OCI-LY3 (cell line): ENCODE data around the gene CLDN24.

Source experiments
- H2AFZ ChIP-seq: fragments of 200-600, 300-600 bp; shearing (Covaris generic); 2 replicates; pipeline ENCODE4 v1.6.0; 2014; ENCODE audit warnings: antibody characterized with exemption, low read depth, low read length
- H3K27ac ChIP-seq: fragments of 200-600, 300-600 bp; sonication (generic); 2 replicates; pipeline ENCODE4 v1.5.1; 2014; ENCODE audit warnings: mild to moderate bottlenecking, low read length, moderate library complexity, mixed read lengths
- H3K27me3 ChIP-seq: fragments of 200-600, 300-600 bp; sonication (generic); 2 replicates; pipeline ENCODE4 v1.6.1; 2014; ENCODE audit warnings: low read depth, low read length, mixed read lengths
- H3K36me3 ChIP-seq: fragments of 200-600, 300-600 bp; sonication (generic); replicated peaks from 2 replicates; pipeline ENCODE3; 2014; ENCODE audit warnings: low read depth, low read length, mixed read lengths
- H3K4me1 ChIP-seq: fragments of 300-600, 200-600 bp; sonication (generic); 2 replicates; pipeline ENCODE4 v1.6.1; 2014; ENCODE audit warnings: low read length, mixed read lengths
- H3K4me2 ChIP-seq: fragments of 200-600, 300-600 bp; sonication (generic); 2 replicates; pipeline ENCODE4 v1.6.1; 2014; ENCODE audit warnings: low read length, mixed read lengths
- H3K4me3 ChIP-seq: fragments of 300-600, 200-600 bp; sonication (generic); 2 replicates; pipeline ENCODE4 v1.5.1; 2014; ENCODE audit warnings: antibody characterized with exemption, mild to moderate bottlenecking, low read length, moderate library complexity
- H3K79me2 ChIP-seq: fragments of 300-600, 200-600 bp; shearing (Covaris generic); 2 replicates; pipeline ENCODE4 v1.6.1; 2014; ENCODE audit warnings: mild to moderate bottlenecking, low read length, mixed read lengths
- H3K9ac ChIP-seq: fragments of 300-600, 200-600 bp; shearing (Covaris generic); 2 replicates; pipeline ENCODE4 v1.6.0; 2014; ENCODE audit warnings: mild to moderate bottlenecking, low read length, moderate library complexity
- H3K9me3 ChIP-seq: fragments of 200-600, 300-600 bp; shearing (Covaris generic); 2 replicates; pipeline ENCODE4 v1.6.1; 2014; ENCODE audit warnings: low read length, mixed read lengths; ENCODE audit not compliant: insufficient read depth
- H4K20me1 ChIP-seq: fragments of 200-600, 300-600 bp; sonication (generic); 2 replicates; pipeline ENCODE4 v1.6.1; 2016; ENCODE audit warnings: low read length, mixed read lengths; ENCODE audit not compliant: insufficient read depth
- EZH2phosphoT487 ChIP-seq: fragments of 200-600 bp; shearing (Covaris generic); IDR thresholded peaks from 2 replicates; pipeline ENCODE4 v1.6.1; 2018; ENCODE audit warnings: antibody characterized with exemption, mixed run types, low read depth
- TF ChIP-seq, protein P1 (sequence below): fragments of 200-600, 300-600 bp; sonication (generic); IDR thresholded peaks from 2 replicates; pipeline ENCODE4 v1.5.1; 2014; ENCODE audit warnings: antibody characterized with exemption, low read length, low read depth

Gene CLDN24

DNA sequence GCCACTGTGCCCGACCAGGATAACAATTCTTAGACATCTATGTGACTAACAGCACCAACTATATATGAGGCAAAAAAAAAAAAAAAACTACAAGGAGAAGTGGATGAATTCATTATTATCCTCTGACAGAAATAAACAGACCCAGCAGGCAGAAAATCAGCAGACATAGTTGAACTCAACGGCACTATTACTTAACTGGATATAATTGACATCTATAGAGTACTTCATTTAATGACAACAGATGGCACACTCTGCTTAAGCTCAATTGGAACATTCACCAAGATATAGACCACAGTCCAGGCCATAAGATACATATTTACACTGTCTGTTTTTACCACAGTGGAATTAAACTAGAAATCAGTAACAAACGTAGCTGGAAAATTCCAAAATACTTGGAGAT, 15.4 kb downstream of the CLDN24 start:
- H4K20me1 ChIP-seq, result no peaks in the 10 kb centered on the region
- no peak overlapping the region for H2AFZ ChIP-seq
- H3K36me3 ChIP-seq, result peaks cover 6% of the 10 kb centered on the region
- no peaks in the 10 kb centered on the region for H3K9me3 ChIP-seq
- H3K4me1 ChIP-seq, result peaks cover 38% of the 10 kb centered on the region
- no peak overlapping the region for H3K9ac ChIP-seq
- H3K4me3 ChIP-seq, result no peak overlapping the region
- no peak overlapping the region for H3K27ac ChIP-seq
- H3K27me3 ChIP-seq, result no peaks in the 10 kb centered on the region
- H3K4me2 ChIP-seq, result no peak overlapping the region
- no peaks in the 10 kb centered on the region for H3K79me2 ChIP-seq
- no peak for TF ChIP-seq EZH2phosphoT487
- TF ChIP-seq, protein P1, sequence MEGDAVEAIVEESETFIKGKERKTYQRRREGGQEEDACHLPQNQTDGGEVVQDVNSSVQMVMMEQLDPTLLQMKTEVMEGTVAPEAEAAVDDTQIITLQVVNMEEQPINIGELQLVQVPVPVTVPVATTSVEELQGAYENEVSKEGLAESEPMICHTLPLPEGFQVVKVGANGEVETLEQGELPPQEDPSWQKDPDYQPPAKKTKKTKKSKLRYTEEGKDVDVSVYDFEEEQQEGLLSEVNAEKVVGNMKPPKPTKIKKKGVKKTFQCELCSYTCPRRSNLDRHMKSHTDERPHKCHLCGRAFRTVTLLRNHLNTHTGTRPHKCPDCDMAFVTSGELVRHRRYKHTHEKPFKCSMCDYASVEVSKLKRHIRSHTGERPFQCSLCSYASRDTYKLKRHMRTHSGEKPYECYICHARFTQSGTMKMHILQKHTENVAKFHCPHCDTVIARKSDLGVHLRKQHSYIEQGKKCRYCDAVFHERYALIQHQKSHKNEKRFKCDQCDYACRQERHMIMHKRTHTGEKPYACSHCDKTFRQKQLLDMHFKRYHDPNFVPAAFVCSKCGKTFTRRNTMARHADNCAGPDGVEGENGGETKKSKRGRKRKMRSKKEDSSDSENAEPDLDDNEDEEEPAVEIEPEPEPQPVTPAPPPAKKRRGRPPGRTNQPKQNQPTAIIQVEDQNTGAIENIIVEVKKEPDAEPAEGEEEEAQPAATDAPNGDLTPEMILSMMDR, result no peak

- TF ChIP-seq, protein P1, result no peak
- no peak for TF ChIP-seq EZH2phosphoT487
- no peaks in the 10 kb centered on the region for H3K79me2 ChIP-seq
- H3K4me3 ChIP-seq, result peak overlapping the region; percentile 3; the same call in 1 of the 2 replicates
- H4K20me1 ChIP-seq, result no peaks in the 10 kb centered on the region
- H3K36me3 ChIP-seq, result peaks cover 6% of the 10 kb centered on the region
- peaks cover 61% of the 10 kb centered on the region for H3K4me1 ChIP-seq
- peak overlapping the region; percentile 96 for H3K27ac ChIP-seq
- no peaks in the 10 kb centered on the region for H3K9me3 ChIP-seq
- H3K4me2 ChIP-seq, result peak overlapping the region; percentile 36
- H3K27me3 ChIP-seq, result no peaks in the 10 kb centered on the region
- H3K9ac ChIP-seq, result peak overlapping the region; percentile 61
- H2AFZ ChIP-seq, result no peak overlapping the region
Observed at GRCh38 chr4:183304538-183304937, 17.7 kb downstream of the CLDN24 start.

DNA sequence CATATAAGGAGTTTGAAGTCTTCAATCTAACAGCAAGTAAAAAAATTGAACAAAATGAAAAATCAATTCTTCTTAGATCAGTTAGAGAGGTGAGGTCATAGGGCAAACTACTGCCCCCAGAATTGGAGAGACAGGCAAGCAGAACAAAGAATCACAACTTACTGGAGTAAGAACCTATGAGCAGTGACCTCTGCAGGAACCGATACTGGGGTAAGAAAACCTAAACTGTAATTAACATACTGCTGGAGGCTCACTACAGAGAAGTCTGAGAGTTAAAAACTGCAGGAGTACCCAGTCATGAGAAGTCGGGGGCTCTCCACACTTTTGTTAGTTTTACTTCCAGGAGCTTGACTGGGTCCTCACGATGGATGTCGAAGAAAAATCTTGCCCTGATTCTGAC, 18.2 kb downstream of the CLDN24 start:
- peak overlapping the region; percentile 36 for H3K4me2 ChIP-seq
- no peaks in the 10 kb centered on the region for H3K79me2 ChIP-seq
- no peaks in the 10 kb centered on the region for H4K20me1 ChIP-seq
- H3K9ac ChIP-seq, result peak overlapping the region; percentile 64
- no peaks in the 10 kb centered on the region for H3K27me3 ChIP-seq
- peak overlapping the region; percentile 96 for H3K27ac ChIP-seq
- no peaks in the 10 kb centered on the region for H3K9me3 ChIP-seq
- H2AFZ ChIP-seq, result 0 out of 2 replicates have a peak overlapping the region, but pooled peaks have one; percentile 6
- H3K36me3 ChIP-seq, result peaks cover 6% of the 10 kb centered on the region
- H3K4me3 ChIP-seq, result peak overlapping the region; percentile 7
- peaks cover 65% of the 10 kb centered on the region for H3K4me1 ChIP-seq
- TF ChIP-seq EZH2phosphoT487, result no peak
- TF ChIP-seq, protein P1, result 0 out of 2 replicates have a peak, but pooled peaks have one; percentile 6

DNA sequence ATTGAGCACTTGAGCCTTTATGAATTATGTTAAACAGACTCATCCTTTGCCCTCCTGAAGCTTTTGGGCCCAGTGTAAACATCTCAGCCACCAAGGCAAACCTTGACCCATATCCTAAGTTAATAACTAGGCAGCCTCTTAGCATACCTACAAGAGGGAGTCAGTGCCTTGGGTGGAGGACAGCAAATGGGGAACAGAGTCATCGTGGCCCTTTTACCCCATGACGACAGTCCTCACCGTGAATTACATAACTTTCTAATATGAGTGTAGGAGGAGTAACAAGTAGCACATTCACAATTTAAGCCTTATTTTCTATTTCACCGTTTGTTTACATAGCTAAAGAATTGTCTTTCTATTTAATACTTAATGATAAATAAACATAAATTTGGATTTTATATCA, 18.9 kb downstream of the CLDN24 start:
- H3K9ac ChIP-seq, result peak overlapping the region; percentile 64
- peaks cover 73% of the 10 kb centered on the region for H3K4me1 ChIP-seq
- peak overlapping the region; percentile 36; the same call in 1 of the 2 replicates for H3K4me2 ChIP-seq
- peak overlapping the region; percentile 51; the same call in 1 of the 2 replicates for H2AFZ ChIP-seq
- H3K79me2 ChIP-seq, result no peaks in the 10 kb centered on the region
- H4K20me1 ChIP-seq, result no peaks in the 10 kb centered on the region
- H3K27ac ChIP-seq, result peak overlapping the region; percentile 96
- TF ChIP-seq, protein P1, result no peak
- TF ChIP-seq EZH2phosphoT487, result no peak
- no peaks in the 10 kb centered on the region for H3K9me3 ChIP-seq
- H3K27me3 ChIP-seq, result no peaks in the 10 kb centered on the region
- no peak overlapping the region for H3K4me3 ChIP-seq
- H3K36me3 ChIP-seq, result peaks cover 6% of the 10 kb centered on the region
